Mesothelial cell of epicardium (in vitro differentiated cells): ENCODE results near the gene COL15A1. TPM values are rescaled to one million over a fixed set of nuclear protein-coding genes. Genes with fewer than 3 reads are reported as not detected.

Source experiments
- DNase-seq, 2 experiments: peaks; one replicate each; pipeline ENCODE4 v3.0.0; 2021; ENCODE audit warnings: low spot score in 2 of 2; ENCODE audit not compliant: unreplicated experiment in 2 of 2
- H3K27ac Mint-ChIP-seq: 2 replicates; pipeline ENCODE4 v1.8.0; 2021; ENCODE audit warnings: mixed read lengths
- H3K27me3 Mint-ChIP-seq: 2 replicates; pipeline ENCODE4 v1.8.0; 2021; ENCODE audit warnings: low read depth, mixed read lengths
- H3K36me3 Mint-ChIP-seq: 2 replicates; pipeline ENCODE4 v1.8.0; 2021; ENCODE audit warnings: mixed read lengths
- H3K4me1 Mint-ChIP-seq: 2 replicates; pipeline ENCODE4 v1.8.0; 2021; ENCODE audit warnings: mixed read lengths
- H3K4me3 Mint-ChIP-seq: 2 replicates; pipeline ENCODE4 v1.8.0; 2021; ENCODE audit warnings: mild to moderate bottlenecking, moderate library complexity, mixed read lengths
- H3K9me3 Mint-ChIP-seq: 2 replicates; pipeline ENCODE4 v1.8.0; 2021; ENCODE audit warnings: mixed read lengths
- CTCF ChIP-seq: fragments of 200-600 bp; sonication (generic); IDR thresholded peaks from one replicate; pipeline ENCODE4 v1.5.0; 2021; ENCODE audit warnings: antibody characterized with exemption; ENCODE audit not compliant: unreplicated experiment
- total RNA-seq: library from RNA; stranded (reverse); gene quantifications from 3 replicates; pipeline ENCODE4 v1.2.1, GENCODE V29; 2021

COL15A1 gene
- total RNA-seq, 1 donor from 2014 or later: 50.1 TPM

GRCh38 chr9:99050292-99050911, 106.7 kb downstream of the COL15A1 start:
- Mint-ChIP-seq H3K4me1 (peaks cover 12% of the 10 kb centered on the region), H3K27ac (no peak overlapping the region), H3K27me3 (no peaks in the 10 kb centered on the region), H3K4me3 (no peak overlapping the region), H3K9me3 (peaks cover 4% of the 10 kb centered on the region), H3K36me3 (no peaks in the 10 kb centered on the region)
- DNase-seq: no peak
- no peak for TF ChIP-seq CTCF

- no peaks in the 10 kb centered on the region for H3K36me3 Mint-ChIP-seq
- H3K9me3 Mint-ChIP-seq: no peaks in the 10 kb centered on the region
- TF ChIP-seq CTCF: no peak
- H3K4me1 Mint-ChIP-seq: peaks cover 12% of the 10 kb centered on the region
- no peaks in the 10 kb centered on the region for H3K27me3 Mint-ChIP-seq
- DNase-seq: no peak
- H3K27ac Mint-ChIP-seq: peak overlapping the region; percentile 53
- no peak overlapping the region for H3K4me3 Mint-ChIP-seq
These were observed 107.2 kb downstream of the COL15A1 start for GRCh38 chr9:99050924-99051323.

GRCh38 chr9:99051406-99051805, 107.7 kb downstream of the COL15A1 start:
- Mint-ChIP-seq H3K9me3 (peaks cover under 1% of the 10 kb centered on the region), H3K4me1 (peaks cover 12% of the 10 kb centered on the region), H3K36me3 (peaks cover under 1% of the 10 kb centered on the region), H3K4me3 (no peak overlapping the region), H3K27me3 (no peaks in the 10 kb centered on the region), H3K27ac (peak overlapping the region; percentile 53)
- TF ChIP-seq CTCF: no peak
- DNase-seq: no peak

- no peak for TF ChIP-seq CTCF
- Mint-ChIP-seq H3K27ac (peak overlapping the region; percentile 52), H3K27me3 (no peaks in the 10 kb centered on the region), H3K4me3 (no peak overlapping the region), H3K4me1 (peaks cover 12% of the 10 kb centered on the region), H3K36me3 (peaks cover 5% of the 10 kb centered on the region), H3K9me3 (peaks cover 5% of the 10 kb centered on the region)
- DNase-seq: no peak
These were observed 108.1 kb downstream of the COL15A1 start for GRCh38 chr9:99051851-99052250.

- no peak for TF ChIP-seq CTCF
- H3K4me1 Mint-ChIP-seq: peaks cover 12% of the 10 kb centered on the region
- no peak for DNase-seq
- no peak overlapping the region for H3K27ac Mint-ChIP-seq
- H3K27me3 Mint-ChIP-seq: no peaks in the 10 kb centered on the region
- H3K9me3 Mint-ChIP-seq: peaks cover 7% of the 10 kb centered on the region
- no peak overlapping the region for H3K4me3 Mint-ChIP-seq
- H3K36me3 Mint-ChIP-seq: peaks cover 5% of the 10 kb centered on the region
These were observed 109.4 kb downstream of the COL15A1 start for GRCh38 chr9:99052815-99053715.
